Mucosa of rectum (tissue), 2 donors: ENCODE data around the gene ZSWIM1.

ENCODE experiments used
- H3K27ac ChIP-seq, 2 donors: one replicate each; pipeline ENCODE4 v1.7.0; 2013; ENCODE audit warnings: inconsistent platforms in 2 of 2, low read depth in 2 of 2, low read length in 2 of 2
- H3K27me3 ChIP-seq, 2 donors: one replicate each; pipeline ENCODE4 v1.7.0; 2013; ENCODE audit warnings: low read length in 2 of 2; ENCODE audit not compliant: control insufficient read depth in 2 of 2, insufficient read depth in 2 of 2
- H3K36me3 ChIP-seq, 2 donors: one replicate each; pipeline ENCODE4 v1.7.0; 2013; ENCODE audit warnings: low read length in 2 of 2; ENCODE audit not compliant: control insufficient read depth in 2 of 2, insufficient read depth in 2 of 2
- H3K4me1 ChIP-seq, 2 donors: one replicate each; pipeline ENCODE4 v1.7.0; 2013; ENCODE audit warnings: low read length in 2 of 2, mild to moderate bottlenecking in 1 of 2; ENCODE audit not compliant: control insufficient read depth in 2 of 2, insufficient read depth in 2 of 2
- H3K4me3 ChIP-seq, 2 donors: one replicate each; pipeline ENCODE4 v1.7.0; 2013; ENCODE audit warnings: low read length in 2 of 2
- H3K9ac ChIP-seq, 2 donors: one replicate each; pipeline ENCODE4 v1.7.0; 2013; ENCODE audit warnings: low read length in 2 of 2, low read depth in 1 of 2, mild to moderate bottlenecking in 1 of 2
- H3K9me3 ChIP-seq, 2 donors: one replicate each; pipeline ENCODE4 v1.7.0; 2013; ENCODE audit warnings: low read length in 2 of 2; ENCODE audit not compliant: control insufficient read depth in 2 of 2
- donor health status: healthy.
- donor health status: Normal muscosa, but diverticular disease.

ZSWIM1 gene

GRCh38 chr20:45841407-45842129 is 39.5 kb upstream of the ZSWIM1 start:
- no peak overlapping the region for H3K9ac ChIP-seq
- no peaks in the 10 kb centered on the region for H3K9me3 ChIP-seq
- no peaks in the 10 kb centered on the region for H3K4me1 ChIP-seq
- no peak overlapping the region for H3K4me3 ChIP-seq
- H3K36me3 ChIP-seq, result peaks cover 42 to 57% of the 10 kb centered on the region in 2 donors
- peak overlapping the region in 1 of 2 donors; percentile 9 for H3K27ac ChIP-seq
- H3K27me3 ChIP-seq, result no peaks in the 10 kb centered on the region

- H3K36me3 ChIP-seq, result peaks cover 39 to 61% of the 10 kb centered on the region in 2 donors
- H3K27me3 ChIP-seq, result no peaks in the 10 kb centered on the region
- peak overlapping the region; percentile 1 to 9 for H3K27ac ChIP-seq
- no peak overlapping the region for H3K4me3 ChIP-seq
- H3K4me1 ChIP-seq, result no peaks in the 10 kb centered on the region
- H3K9me3 ChIP-seq, result no peaks in the 10 kb centered on the region
- no peak overlapping the region for H3K9ac ChIP-seq
Observed at GRCh38 chr20:45842169-45842812, 38.7 kb upstream of the ZSWIM1 start.

DNA sequence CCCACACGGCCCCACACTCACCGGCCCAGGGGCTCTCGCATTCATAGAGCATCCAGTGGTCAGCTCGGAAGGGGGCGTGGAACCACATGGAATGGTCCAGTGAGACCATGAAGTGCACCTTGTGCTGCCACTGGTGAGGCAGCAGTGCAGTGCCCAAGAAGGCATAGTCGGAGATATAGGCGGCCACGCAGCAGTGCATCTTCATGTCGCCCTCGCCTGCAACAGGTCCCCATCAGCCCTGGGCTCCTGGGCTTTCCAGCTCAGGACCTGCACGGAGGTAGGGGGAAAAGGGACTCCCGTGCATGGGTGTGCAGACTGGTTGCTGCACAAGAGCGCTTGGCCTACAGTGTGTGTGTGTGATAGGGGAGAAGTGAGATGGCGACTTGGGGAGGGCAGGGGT is 37.5 kb upstream of the ZSWIM1 start:
- H3K4me3 ChIP-seq, result no peak overlapping the region
- peaks cover 43 to 64% of the 10 kb centered on the region in 2 donors for H3K36me3 ChIP-seq
- no peak overlapping the region for H3K27ac ChIP-seq
- no peak overlapping the region for H3K9ac ChIP-seq
- H3K27me3 ChIP-seq, result no peaks in the 10 kb centered on the region
- no peaks in the 10 kb centered on the region for H3K4me1 ChIP-seq
- H3K9me3 ChIP-seq, result no peaks in the 10 kb centered on the region

- H3K9me3 ChIP-seq, result no peaks in the 10 kb centered on the region
- peaks cover 51 to 63% of the 10 kb centered on the region in 2 donors for H3K36me3 ChIP-seq
- no peak overlapping the region for H3K9ac ChIP-seq
- H3K27me3 ChIP-seq, result no peaks in the 10 kb centered on the region
- no peak overlapping the region for H3K4me3 ChIP-seq
- no peak overlapping the region for H3K27ac ChIP-seq
- H3K4me1 ChIP-seq, result no peaks in the 10 kb centered on the region
Observed at GRCh38 chr20:45845452-45845851, 35.6 kb upstream of the ZSWIM1 start.

GRCh38 chr20:45848421-45848820 is 32.6 kb upstream of the ZSWIM1 start:
- Histone ChIP-seq H3K9ac (no peak overlapping the region), H3K27ac (no peak overlapping the region), H3K4me3 (no peak overlapping the region), H3K4me1 (no peaks in the 10 kb centered on the region), H3K9me3 (no peaks in the 10 kb centered on the region), H3K27me3 (no peaks in the 10 kb centered on the region), H3K36me3 (peaks cover 46 to 50% of the 10 kb centered on the region in 2 donors)

- no peak overlapping the region for H3K27ac ChIP-seq
- H3K9me3 ChIP-seq, result no peaks in the 10 kb centered on the region
- no peaks in the 10 kb centered on the region for H3K27me3 ChIP-seq
- peaks cover 41 to 43% of the 10 kb centered on the region in 2 donors for H3K36me3 ChIP-seq
- H3K4me1 ChIP-seq, result no peaks in the 10 kb centered on the region
- H3K4me3 ChIP-seq, result no peak overlapping the region
- H3K9ac ChIP-seq, result no peak overlapping the region
Observed at GRCh38 chr20:45848969-45849582, 32.0 kb upstream of the ZSWIM1 start.

DNA sequence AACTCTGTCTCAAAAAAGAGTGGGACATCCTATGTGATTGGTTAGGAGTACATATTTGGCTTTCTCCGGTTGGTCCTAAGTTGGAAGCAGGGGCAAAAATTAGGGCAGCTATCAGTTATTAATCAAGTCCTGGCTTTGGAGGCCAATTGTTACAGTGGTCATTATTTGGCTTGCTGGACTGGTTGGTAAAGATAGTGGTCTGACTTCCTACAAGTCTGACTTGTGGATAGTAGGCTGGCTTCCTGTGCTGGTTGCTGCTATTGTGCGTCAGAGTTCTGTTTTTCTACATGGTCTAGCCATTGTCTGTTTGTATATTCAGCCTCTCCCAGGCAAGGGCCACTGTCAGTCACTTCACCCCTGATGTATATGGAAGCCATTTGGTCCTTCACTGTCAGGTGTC is 30.8 kb upstream of the ZSWIM1 start:
- Histone ChIP-seq H3K9ac (no peak overlapping the region), H3K27ac (no peak overlapping the region), H3K4me1 (peaks cover 6% of the 10 kb centered on the region in 2 donors), H3K36me3 (peaks cover 32 to 41% of the 10 kb centered on the region in 2 donors), H3K27me3 (no peaks in the 10 kb centered on the region), H3K4me3 (no peak overlapping the region), H3K9me3 (no peaks in the 10 kb centered on the region)

GRCh38 chr20:45850926-45851325 is 30.1 kb upstream of the ZSWIM1 start:
- no peak overlapping the region for H3K9ac ChIP-seq
- peaks cover 9 to 10% of the 10 kb centered on the region in 2 donors for H3K4me1 ChIP-seq
- H3K36me3 ChIP-seq, result peaks cover 29 to 36% of the 10 kb centered on the region in 2 donors
- H3K4me3 ChIP-seq, result no peak overlapping the region
- H3K9me3 ChIP-seq, result no peaks in the 10 kb centered on the region
- no peak overlapping the region for H3K27ac ChIP-seq
- no peaks in the 10 kb centered on the region for H3K27me3 ChIP-seq

- Histone ChIP-seq H3K4me1 (peaks cover 11 to 15% of the 10 kb centered on the region in 2 donors), H3K9me3 (no peaks in the 10 kb centered on the region), H3K36me3 (peaks cover 24 to 32% of the 10 kb centered on the region in 2 donors), H3K27ac (no peak overlapping the region), H3K4me3 (no peak overlapping the region), H3K9ac (no peak overlapping the region), H3K27me3 (no peaks in the 10 kb centered on the region)
Observed at GRCh38 chr20:45851501-45851900, 29.5 kb upstream of the ZSWIM1 start.

GRCh38 chr20:45852326-45852725 is 28.7 kb upstream of the ZSWIM1 start:
- Histone ChIP-seq H3K27ac (no peak overlapping the region), H3K36me3 (peaks cover 22 to 26% of the 10 kb centered on the region in 2 donors), H3K4me1 (peaks cover 11 to 18% of the 10 kb centered on the region in 2 donors), H3K27me3 (no peaks in the 10 kb centered on the region), H3K4me3 (no peak overlapping the region), H3K9ac (no peak overlapping the region), H3K9me3 (no peaks in the 10 kb centered on the region)
